Measurements from ENCODE around the gene C5orf34. TPM values are rescaled to one million over a fixed set of nuclear protein-coding genes. Genes with fewer than 3 reads are reported as not detected.

Gene C5orf34
- total RNA-seq, 1 experiment from 2014 or later = 7.0 TPM

DNA sequence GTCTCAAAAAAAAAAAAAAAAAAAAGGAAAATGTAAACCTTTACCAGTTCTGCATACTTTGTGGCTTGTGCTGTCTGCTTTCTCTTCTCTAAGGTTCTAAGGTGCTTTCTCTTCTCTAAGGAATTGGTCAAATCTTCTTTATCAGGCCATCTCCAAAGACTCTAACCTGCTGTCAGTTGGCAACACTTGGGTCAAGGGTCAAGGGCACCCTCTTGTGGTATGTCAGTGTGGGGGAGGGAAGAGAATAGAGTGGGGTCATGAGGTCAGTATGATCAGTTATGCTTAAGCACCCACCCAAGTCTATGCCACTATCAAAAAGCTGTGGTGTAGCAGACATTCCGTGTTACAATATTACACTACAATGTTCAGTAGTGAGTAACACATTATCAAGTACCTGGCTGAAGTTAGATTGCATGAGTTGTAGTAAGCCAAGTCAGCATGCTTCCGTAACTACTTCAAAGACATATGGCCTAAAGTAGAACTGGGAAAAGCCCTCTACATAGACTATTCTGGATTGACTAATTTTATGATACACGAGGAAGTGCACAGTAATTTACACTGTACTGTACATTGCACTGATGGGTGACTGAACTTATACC, 77.8 kb downstream of the C5orf34 start:
- H3K4me1 Mint-ChIP-seq (ENCODE audit: low read depth, unreplicated experiment) = peaks cover 12% of the 10 kb centered on the region
- intact Hi-C loops (cut with micrococcal nuclease; ENCODE audit: unreplicated experiment) = no loop called here
- no peak for DNase-seq

More for the DNA sequence above, 77.8 kb downstream of the C5orf34 start:
- Mint-ChIP-seq H3K4me3 (ENCODE audit: unreplicated experiment) (no peak overlapping the region), H3K36me3 (ENCODE audit: insufficient read depth, unreplicated experiment) (peaks cover 9% of the 10 kb centered on the region), H3K27me3 (ENCODE audit: insufficient read depth, unreplicated experiment) (no peaks in the 10 kb centered on the region), H3K27ac (ENCODE audit: unreplicated experiment) (no peak overlapping the region), H3K9me3 (ENCODE audit: unreplicated experiment) (peaks cover 36% of the 10 kb centered on the region)
- Histone ChIP-seq H3K4me1 (peaks cover 10% of the 10 kb centered on the region), H3K4me3 (ENCODE audit: low read depth, low read length) (no peak overlapping the region), H3K27me3 (replicated peaks; ENCODE audit: control insufficient read depth, insufficient read depth, low read length) (no peaks in the 10 kb centered on the region), H3K9me3 (no peaks in the 10 kb centered on the region; the same call in 1 of the 2 replicates), H3K36me3 (ENCODE audit: control insufficient read depth, insufficient read depth, low read length) (no peaks in the 10 kb centered on the region)
- CTCF ChIA-PET = no interaction called here
- TF ChIP-seq CTCF (IDR thresholded peaks at IDR 0.05; ENCODE audit: insufficient read depth in 1 of 2, low read depth in 1 of 2, low read length in 1 of 2, severe bottlenecking in 1 of 2, unreplicated experiment in 1 of 2) = no peak
- POLR2A ChIA-PET = no interaction called here
- BruUV-seq (replicated peaks) = no TSS peak

Other genes with a start within 250 kb of the C5orf34 start
- gene HMGCS1, start 201.7 kb downstream of the C5orf34 start, total RNA-seq (2022) = 205 and 211 TPM in 2 replicates
- gene CCL28, start 102.8 kb downstream of the C5orf34 start, total RNA-seq (2022) = 5.5 and 8.6 TPM in 2 replicates
- 14.2 and 15.5 TPM in 2 replicates for gene TMEM267, start 31.3 kb downstream of the C5orf34 start, total RNA-seq (2022)
- gene PAIP1, start 41.9 kb upstream of the C5orf34 start, total RNA-seq (2022) = 115 and 121 TPM in 2 replicates
- gene NNT, start 88.0 kb upstream of the C5orf34 start, total RNA-seq (2022) = 42.5 and 44.8 TPM in 2 replicates

All from Caco-2 (cell line).